ENCODE data around the gene UBALD2.

Gene UBALD2

DNA sequence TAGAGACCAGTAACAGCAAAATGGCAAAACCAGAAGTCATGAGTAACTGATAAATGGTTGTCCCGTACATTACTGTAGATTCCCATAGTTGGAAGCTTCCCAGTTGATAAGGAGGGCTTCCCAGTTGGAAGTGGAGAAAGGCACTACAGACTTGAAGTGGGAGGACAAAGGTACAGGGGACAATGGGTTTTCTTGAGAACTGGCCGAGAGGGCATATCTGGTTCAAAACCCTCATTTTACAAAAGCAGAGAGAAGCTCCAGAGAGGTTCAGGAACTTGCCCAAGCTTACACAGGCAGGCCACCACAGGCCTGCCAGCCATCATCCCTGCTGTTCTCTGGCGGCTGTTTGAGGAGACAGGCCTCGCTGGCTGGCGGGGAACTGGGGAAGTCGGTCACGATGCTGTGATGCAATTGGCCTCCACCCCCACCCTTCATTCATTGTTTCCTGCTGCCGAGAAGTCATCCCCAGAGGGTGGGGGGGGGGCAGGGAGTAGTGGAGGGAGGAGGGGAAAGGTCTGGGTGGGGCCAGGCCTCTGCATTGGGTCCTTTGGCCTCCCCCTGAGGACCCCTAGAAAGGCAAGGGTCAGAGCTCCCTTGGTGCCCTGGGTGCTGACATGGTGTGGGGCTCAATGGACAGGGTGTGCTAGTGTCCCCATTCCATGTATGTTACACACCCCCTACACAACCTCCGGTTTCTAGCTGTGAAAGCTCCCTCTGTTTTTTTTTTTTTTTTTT lies 3.0 kb downstream of the UBALD2 start:
- H3K4me3 Mint-ChIP-seq: peak overlapping the region; percentile 93

DNA sequence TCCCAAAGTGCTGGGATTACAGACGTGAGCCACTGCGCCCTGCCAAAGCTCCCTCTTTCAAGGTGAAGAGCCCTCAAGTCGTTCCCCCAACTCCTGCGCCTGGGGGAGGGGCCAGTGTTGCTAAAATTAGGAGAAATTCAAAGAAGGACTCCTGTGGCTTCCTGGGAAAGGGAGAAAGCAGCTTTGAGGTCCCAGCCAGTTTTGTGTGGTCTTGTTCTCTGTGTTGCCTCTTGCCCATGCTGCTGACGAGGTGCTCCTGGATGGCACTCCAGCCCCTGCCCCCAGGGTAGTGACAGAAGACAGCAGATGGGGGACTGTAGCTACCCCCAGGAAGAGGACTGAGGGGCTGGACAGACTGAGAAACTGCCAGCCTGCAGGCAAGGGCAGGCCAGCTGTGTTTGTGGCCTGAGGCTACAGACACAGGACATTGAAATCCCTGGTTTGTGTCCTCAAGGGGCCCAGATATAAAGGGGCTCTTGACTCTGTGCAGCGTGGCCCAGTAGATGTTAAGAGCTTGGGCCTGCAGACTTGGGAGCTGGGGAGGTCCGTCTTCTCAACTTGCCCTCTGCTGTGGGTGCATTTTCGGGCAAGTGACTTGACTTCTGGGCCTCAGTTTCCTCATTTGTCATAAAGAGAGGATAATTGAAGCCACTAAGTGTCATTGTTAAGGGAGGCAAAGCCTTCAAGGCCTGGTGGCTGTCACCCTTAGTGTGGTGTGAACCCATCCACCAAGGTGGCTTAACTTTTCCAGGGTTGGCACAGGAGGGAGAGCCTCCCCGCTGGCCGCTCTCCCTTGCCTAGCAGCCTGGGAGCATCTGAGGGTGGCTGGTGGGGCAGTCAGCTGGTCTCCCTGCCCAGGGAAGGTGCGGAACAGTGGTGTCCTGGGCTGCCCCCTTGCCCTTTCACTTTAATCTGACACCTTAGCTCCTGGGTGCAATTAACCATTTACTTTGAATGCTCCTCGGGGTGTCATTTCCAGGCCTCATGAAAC lies 4.1 kb downstream of the UBALD2 start:
- ATAC-seq (no peak), DNase-seq (peak; percentile 46 to 54)
- Mint-ChIP-seq H3K27ac (peak overlapping the region; percentile 99 to 100), H3K4me1 (peaks cover 69% of the 10 kb centered on the region), H3K27me3 (no peaks in the 10 kb centered on the region), H3K4me3 (peak overlapping the region; percentile 93), H3K9me3 (no peaks in the 10 kb centered on the region)

More for the DNA sequence above, 3.0 kb downstream of the UBALD2 start:
- peak overlapping the region; percentile 99 to 100 for H3K27ac Mint-ChIP-seq
- H3K27me3 Mint-ChIP-seq: no peaks in the 10 kb centered on the region
- peak; percentile 76 to 84 for DNase-seq
- H3K9me3 Mint-ChIP-seq: no peaks in the 10 kb centered on the region
- no peak for ATAC-seq
- H3K4me1 Mint-ChIP-seq: peaks cover 69% of the 10 kb centered on the region

GRCh38 chr17:76270127-76270592 lies 5.0 kb downstream of the UBALD2 start:
- ATAC-seq (no peak), DNase-seq (peak; percentile 69 to 76)
- no peaks in the 10 kb centered on the region for H3K9me3 Mint-ChIP-seq
- peak overlapping the region; percentile 93 for H3K4me3 Mint-ChIP-seq
- H3K27me3 Mint-ChIP-seq: no peaks in the 10 kb centered on the region
- peaks cover 74% of the 10 kb centered on the region for H3K4me1 Mint-ChIP-seq
- H3K27ac Mint-ChIP-seq: peak overlapping the region; percentile 99 to 100

- Mint-ChIP-seq H3K27ac (peak overlapping the region; percentile 94 to 100), H3K27me3 (no peaks in the 10 kb centered on the region), H3K4me1 (peaks cover 82% of the 10 kb centered on the region), H3K4me3 (peak overlapping the region; percentile 91 to 93), H3K9me3 (no peaks in the 10 kb centered on the region)
- DNase-seq (peak; percentile 62 to 71), ATAC-seq (peak; percentile 3)
These were observed 5.9 kb downstream of the UBALD2 start for GRCh38 chr17:76270770-76271668.

- peaks cover 91% of the 10 kb centered on the region for H3K4me1 Mint-ChIP-seq
- ATAC-seq: peak; percentile 74
- peak overlapping the region; percentile 91 to 93 for H3K4me3 Mint-ChIP-seq
- peak; percentile 94 to 99 for DNase-seq
- H3K27me3 Mint-ChIP-seq: no peaks in the 10 kb centered on the region
- H3K9me3 Mint-ChIP-seq: no peaks in the 10 kb centered on the region
- H3K27ac Mint-ChIP-seq: peak overlapping the region; percentile 94 to 100
These were observed 6.8 kb downstream of the UBALD2 start for GRCh38 chr17:76271669-76272540.

- Mint-ChIP-seq H3K9me3 (no peaks in the 10 kb centered on the region), H3K4me3 (peak overlapping the region; percentile 91 to 93), H3K27ac (peak overlapping the region; percentile 88 to 100), H3K27me3 (no peaks in the 10 kb centered on the region), H3K4me1 (peaks cover 95% of the 10 kb centered on the region)
- ATAC-seq (peak; percentile 67), DNase-seq (peak; percentile 86 to 93)
These were observed 7.6 kb downstream of the UBALD2 start for GRCh38 chr17:76272541-76273444.

- peak overlapping the region; percentile 88 to 100 for H3K27ac Mint-ChIP-seq
- ATAC-seq (no peak), DNase-seq (peak in 1 of 2 donors; percentile 44)
- no peaks in the 10 kb centered on the region for H3K27me3 Mint-ChIP-seq
- no peaks in the 10 kb centered on the region for H3K9me3 Mint-ChIP-seq
- H3K4me3 Mint-ChIP-seq: peak overlapping the region; percentile 91 to 93
- H3K4me1 Mint-ChIP-seq: peaks cover 93% of the 10 kb centered on the region
These were observed 8.4 kb downstream of the UBALD2 start for GRCh38 chr17:76273445-76274111.

DNA sequence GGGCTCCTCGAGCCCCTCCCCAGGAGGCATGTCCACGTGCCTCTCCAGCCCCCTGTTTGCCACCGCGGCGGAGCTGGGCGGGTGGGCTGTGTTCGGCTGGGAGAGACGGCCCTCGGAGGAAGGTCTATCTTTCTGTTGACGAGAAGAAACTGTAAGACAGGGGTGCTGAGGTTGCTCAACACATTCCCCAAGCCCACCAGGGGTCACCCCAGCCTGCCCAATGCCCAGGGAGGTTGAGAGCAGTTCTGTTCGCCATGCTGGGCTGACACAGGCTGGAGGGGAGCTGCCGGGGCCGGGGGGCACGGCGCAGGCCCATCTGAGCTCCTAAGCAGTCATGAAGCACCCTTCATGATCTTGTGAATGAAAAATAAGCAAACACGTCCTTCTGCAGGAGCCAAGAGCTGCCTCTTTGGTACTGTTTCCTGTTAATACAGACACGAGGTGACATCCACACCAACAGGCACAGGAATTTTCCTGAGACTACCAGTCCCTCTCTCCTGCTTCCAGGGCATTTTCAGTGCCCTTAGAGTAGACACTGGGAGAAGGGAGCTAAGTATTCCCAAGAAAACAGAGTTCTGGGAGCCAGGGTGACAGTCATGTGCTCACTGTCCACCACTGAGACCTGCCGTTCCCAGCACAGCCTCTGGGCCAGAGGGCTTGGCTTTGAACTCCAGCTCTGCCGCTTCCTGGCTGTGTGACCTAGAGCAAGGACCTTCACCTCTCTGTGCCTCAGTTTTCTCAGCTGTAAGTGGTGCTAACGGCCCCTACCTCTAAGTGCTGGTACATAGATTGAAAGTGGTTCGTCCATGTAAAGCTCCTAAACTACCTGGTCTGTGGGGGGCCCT lies 9.2 kb downstream of the UBALD2 start:
- Mint-ChIP-seq H3K4me1 (peaks cover 91% of the 10 kb centered on the region), H3K27me3 (no peaks in the 10 kb centered on the region), H3K27ac (peak overlapping the region; percentile 52 to 100), H3K9me3 (no peaks in the 10 kb centered on the region), H3K4me3 (peak overlapping the region; percentile 91 to 93)
- DNase-seq: peak; percentile 54 to 55
- no peak for ATAC-seq

DNA sequence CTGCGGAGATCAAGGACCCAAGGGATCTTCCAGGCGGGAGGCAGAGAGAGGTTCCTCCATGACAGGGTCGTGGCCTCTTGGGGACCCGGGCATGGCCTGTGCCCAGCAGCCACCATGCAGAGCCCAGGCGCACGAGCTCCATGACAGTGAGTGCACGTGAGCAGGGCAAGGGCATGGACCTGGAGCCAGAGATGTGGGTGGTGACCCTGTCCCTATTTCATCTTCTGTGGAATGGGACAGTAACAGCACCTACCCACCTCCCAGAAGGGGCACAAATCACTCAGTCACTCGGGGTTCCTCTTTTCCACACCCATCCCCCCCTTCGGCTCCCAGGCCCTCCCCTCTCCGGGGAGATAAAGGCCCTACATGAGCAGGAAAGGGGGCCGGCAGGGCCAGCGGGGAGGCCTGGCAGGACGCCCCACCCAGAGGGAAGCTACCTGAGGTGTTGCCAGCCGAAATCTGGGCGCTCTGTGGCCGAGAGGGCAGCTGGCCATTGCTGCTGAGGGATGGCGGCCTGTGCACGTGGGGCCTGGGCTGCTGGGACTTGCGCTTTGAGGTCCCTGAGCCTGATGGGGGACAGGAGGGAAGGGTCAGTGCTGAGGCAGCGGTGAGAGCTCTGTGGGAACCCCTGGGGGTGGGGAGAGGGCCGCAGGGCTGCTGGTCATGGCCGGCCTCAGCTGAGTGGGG lies 10.4 kb downstream of the UBALD2 start:
- H3K4me3 Mint-ChIP-seq: peak overlapping the region in 1 of 2 donors; percentile 20
- ATAC-seq (no peak), DNase-seq (peak; percentile 30 to 33)
- H3K27ac Mint-ChIP-seq: peak overlapping the region in 1 of 2 donors; percentile 93
- no peaks in the 10 kb centered on the region for H3K27me3 Mint-ChIP-seq
- H3K4me1 Mint-ChIP-seq: peaks cover 86% of the 10 kb centered on the region
- no peaks in the 10 kb centered on the region for H3K9me3 Mint-ChIP-seq

GRCh38 chr17:76276069-76276431 lies 10.9 kb downstream of the UBALD2 start:
- peak; percentile 33 to 40 for DNase-seq
- Mint-ChIP-seq H3K4me1 (peaks cover 81% of the 10 kb centered on the region), H3K27ac (peak overlapping the region; percentile 50 to 77), H3K4me3 (peak overlapping the region; percentile 16 to 19), H3K27me3 (no peaks in the 10 kb centered on the region), H3K9me3 (no peaks in the 10 kb centered on the region)
- ATAC-seq: no peak

DNA sequence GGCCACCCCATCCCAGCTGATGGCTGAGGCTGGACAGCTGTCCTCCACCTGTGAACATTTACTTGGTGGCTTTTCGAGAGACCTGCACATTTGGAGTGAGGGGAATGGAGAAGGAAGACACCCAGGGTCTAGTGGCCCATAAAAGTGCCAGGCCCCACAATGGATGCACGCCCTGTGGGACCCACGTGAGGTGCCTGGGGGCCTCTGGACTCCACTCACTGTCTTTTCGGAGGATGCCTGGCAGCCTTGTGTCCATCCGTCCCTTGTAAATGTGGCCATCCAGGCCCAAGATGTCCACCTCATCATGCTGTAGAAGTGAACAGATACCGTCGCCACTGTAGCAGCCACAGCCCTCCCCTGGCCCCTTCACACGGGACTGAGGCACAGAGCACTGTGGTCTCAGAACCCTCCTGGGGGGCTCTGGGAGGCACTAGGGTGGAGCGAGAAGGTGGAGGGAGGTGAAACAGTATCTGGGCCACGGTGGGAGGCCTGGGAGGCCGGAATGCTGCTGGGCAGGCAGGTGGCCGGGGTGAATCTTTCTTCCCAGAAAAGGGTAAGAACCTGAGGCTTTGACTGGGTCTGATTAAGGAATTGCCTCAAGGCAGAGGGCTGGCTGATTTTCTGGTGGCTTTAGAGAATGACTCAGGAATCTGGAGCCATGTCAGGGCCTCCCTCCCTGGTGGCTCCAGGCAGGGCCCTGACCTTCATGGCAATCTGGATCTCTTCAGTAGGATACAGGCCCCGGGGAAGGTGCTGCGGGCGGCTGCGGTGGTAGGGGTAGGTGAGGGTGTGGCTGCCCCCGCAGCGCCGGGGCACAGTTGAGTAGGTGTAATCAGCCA lies 11.5 kb downstream of the UBALD2 start:
- H3K4me1 Mint-ChIP-seq: peaks cover 75% of the 10 kb centered on the region
- ATAC-seq (no peak), DNase-seq (no peak)
- H3K27ac Mint-ChIP-seq: peak overlapping the region in 1 of 2 donors; percentile 77
- no peaks in the 10 kb centered on the region for H3K27me3 Mint-ChIP-seq
- H3K9me3 Mint-ChIP-seq: no peaks in the 10 kb centered on the region
- peak overlapping the region; percentile 16 to 39 for H3K4me3 Mint-ChIP-seq
